Neural cell (in vitro differentiated cells): ENCODE results near the gene RGS18. TPM values are rescaled to one million over a fixed set of nuclear protein-coding genes. Genes with fewer than 3 reads are reported as not detected.

Source experiments
- H2AFZ ChIP-seq: fragments of 200-600, 300-800 bp; sonication (generic), shearing (Covaris generic); 2 replicates; pipeline ENCODE4 v1.6.0; 2014; ENCODE audit warnings: low read depth, mild to moderate bottlenecking, antibody characterized with exemption, low read length, moderate library complexity
- H3F3A ChIP-seq: fragments of 200-600 bp; shearing (Covaris generic); 2 replicates; pipeline ENCODE4 v1.6.1; 2016; ENCODE audit warnings: mild to moderate bottlenecking, moderate library complexity, mixed read lengths, antibody characterized with exemption, low read length; ENCODE audit not compliant: insufficient read depth, poor library complexity, severe bottlenecking
- H3K27ac ChIP-seq: fragments of 200-600, 300-800 bp; sonication (generic), shearing (Covaris generic); 2 replicates; pipeline ENCODE4 v1.5.1; 2014; ENCODE audit warnings: mild to moderate bottlenecking, low read length, moderate library complexity
- H3K27me3 ChIP-seq: fragments of 300-800, 200-600 bp; sonication (generic), shearing (Covaris generic); 2 replicates; pipeline ENCODE4 v1.6.0; 2014; ENCODE audit warnings: mild to moderate bottlenecking, low read depth, low read length, moderate library complexity; ENCODE audit not compliant: insufficient read depth
- H3K36me3 ChIP-seq: fragments of 300-800, 200-600 bp; sonication (generic), shearing (Covaris generic); 2 replicates; pipeline ENCODE4 v1.5.1; 2014; ENCODE audit warnings: mild to moderate bottlenecking, antibody characterized with exemption, low read length, moderate library complexity; ENCODE audit not compliant: insufficient read depth
- H3K4me2 ChIP-seq: fragments of 300-800, 200-600 bp; sonication (generic), shearing (Covaris generic); 2 replicates; pipeline ENCODE4 v1.6.0; 2014; ENCODE audit warnings: mild to moderate bottlenecking, low read length
- H3K4me3 ChIP-seq: fragments of 300-800, 200-600 bp; sonication (generic), shearing (Covaris generic); 2 replicates; pipeline ENCODE4 v1.5.1; 2014; ENCODE audit warnings: mild to moderate bottlenecking, low read length, moderate library complexity
- H3K79me2 ChIP-seq: fragments of 200-600 bp; shearing (Covaris generic); replicated peaks from 2 replicates; pipeline ENCODE4 v1.6.0; 2014; ENCODE audit warnings: mild to moderate bottlenecking, low read length, moderate library complexity; ENCODE audit not compliant: insufficient read depth
- H3K9ac ChIP-seq: fragments of 300-800, 200-600 bp; sonication (generic), shearing (Covaris generic); 2 replicates; pipeline ENCODE4 v1.6.1; 2016; ENCODE audit warnings: mild to moderate bottlenecking, low read length, mixed read lengths
- H3K9me2 ChIP-seq: fragments of 200-600 bp; shearing (Covaris generic); 2 replicates; pipeline ENCODE4 v1.6.1; 2016; ENCODE audit warnings: mild to moderate bottlenecking, low read length, mixed read lengths; ENCODE audit not compliant: insufficient read depth
- H3K9me3 ChIP-seq: fragments of 200-600, 300-800 bp; sonication (generic), shearing (Covaris generic); 2 replicates; pipeline ENCODE4 v1.6.1; 2016; ENCODE audit warnings: mild to moderate bottlenecking, mixed run types, low read length, moderate library complexity, mixed read lengths
- H4K20me1 ChIP-seq: fragments of 200-600 bp; shearing (Covaris generic); 2 replicates; pipeline ENCODE4 v1.6.1; 2016; ENCODE audit warnings: mild to moderate bottlenecking, mixed run types; ENCODE audit not compliant: insufficient read depth
- CTCF ChIP-seq: fragments of 450-650 bp; IDR thresholded peaks from 2 replicates; pipeline ENCODE4 v1.5.1; 2014; ENCODE audit warnings: antibody characterized with exemption, mild to moderate bottlenecking, moderate library complexity; ENCODE audit not compliant: poor library complexity, severe bottlenecking
- EP300 ChIP-seq: fragments of 450-650 bp; conservative IDR thresholded peaks from 2 replicates; pipeline ENCODE4 v1.6.1; 2014; ENCODE audit warnings: antibody characterized with exemption, mild to moderate bottlenecking, moderate library complexity; ENCODE audit not compliant: poor library complexity, severe bottlenecking
- EZH2 ChIP-seq: fragments of 200-600, 300-800 bp; shearing (Covaris generic), sonication (generic); IDR thresholded peaks from 2 replicates; pipeline ENCODE4 v1.6.1; 2014; ENCODE audit warnings: antibody characterized with exemption, low read length, borderline replicate concordance, mild to moderate bottlenecking; ENCODE audit not compliant: insufficient read depth, poor library complexity, severe bottlenecking
- MXI1 ChIP-seq: fragments of 450-650 bp; conservative IDR thresholded peaks from 2 replicates; pipeline ENCODE4 v1.6.1; 2014; ENCODE audit warnings: antibody characterized with exemption, mild to moderate bottlenecking; ENCODE audit not compliant: poor library complexity, severe bottlenecking
- POLR2AphosphoS5 ChIP-seq: IDR thresholded peaks from 2 replicates; pipeline ENCODE4 v1.6.1; 2012
- RAD21 ChIP-seq: fragments of 450-650 bp; conservative IDR thresholded peaks from 2 replicates; pipeline ENCODE4 v1.6.1; 2014; ENCODE audit warnings: antibody characterized with exemption, mild to moderate bottlenecking, moderate library complexity
- REST ChIP-seq: IDR thresholded peaks from 2 replicates; pipeline ENCODE4 v1.6.1; 2012; ENCODE audit warnings: borderline replicate concordance
- SMC3 ChIP-seq: fragments of 450-650 bp; conservative IDR thresholded peaks from 2 replicates; pipeline ENCODE4 v1.6.1; 2014; ENCODE audit warnings: antibody characterized with exemption, mild to moderate bottlenecking, moderate library complexity; ENCODE audit not compliant: poor library complexity
- TAF1 ChIP-seq: IDR thresholded peaks from 2 replicates; pipeline ENCODE4 v1.6.1; 2012; ENCODE audit warnings: low read depth
- polyA plus RNA-seq: library from polyadenylated mRNA; depleted of rRNA; stranded (reverse); fragments of >200 nt; gene quantifications from 2 replicates; pipeline ENCODE4 v1.2.3, GENCODE V29; 2014

Gene RGS18
- polyA plus RNA-seq, 1 donor from 2014 or later = not detected

DNA sequence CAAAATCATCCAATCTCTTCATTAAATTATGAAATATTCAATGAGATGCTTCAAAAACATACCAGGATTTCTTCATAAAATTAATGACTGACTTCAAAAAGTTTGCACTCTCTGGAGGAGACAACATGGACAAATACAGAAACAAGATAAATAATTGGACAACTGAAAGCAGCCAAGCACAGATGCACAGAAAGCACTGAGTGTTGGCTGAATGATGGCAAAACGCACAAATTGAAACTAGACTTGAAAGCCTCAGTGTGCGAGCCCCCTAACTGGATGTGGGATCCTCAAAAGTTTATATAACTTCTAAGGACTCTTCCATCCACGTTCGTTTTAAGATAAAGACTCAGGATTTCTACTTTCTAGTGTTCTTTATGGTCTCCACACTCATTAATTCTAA lies 27.9 kb downstream of the RGS18 start:
- H2AFZ ChIP-seq = no peak overlapping the region
- H3K9me2 ChIP-seq = no peaks in the 10 kb centered on the region
- no peaks in the 10 kb centered on the region for H3K79me2 ChIP-seq
- H3F3A ChIP-seq = no peaks in the 10 kb centered on the region
- H4K20me1 ChIP-seq = no peaks in the 10 kb centered on the region
- H3K4me2 ChIP-seq = no peak overlapping the region
- no peaks in the 10 kb centered on the region for H3K36me3 ChIP-seq
- TF ChIP-seq REST = no peak
- no peak for TF ChIP-seq POLR2AphosphoS5
- no peak for TF ChIP-seq SMC3
- TF ChIP-seq CTCF = no peak
- TF ChIP-seq MXI1 = no peak
- TF ChIP-seq EZH2 = no peak
- no peak for TF ChIP-seq EP300
- no peak for TF ChIP-seq RAD21
- TF ChIP-seq TAF1 = no peak
- no peaks in the 10 kb centered on the region for H3K9me3 ChIP-seq
- no peaks in the 10 kb centered on the region for H3K27me3 ChIP-seq
- no peak overlapping the region for H3K4me3 ChIP-seq
- no peak overlapping the region for H3K27ac ChIP-seq
- no peak overlapping the region for H3K9ac ChIP-seq

DNA sequence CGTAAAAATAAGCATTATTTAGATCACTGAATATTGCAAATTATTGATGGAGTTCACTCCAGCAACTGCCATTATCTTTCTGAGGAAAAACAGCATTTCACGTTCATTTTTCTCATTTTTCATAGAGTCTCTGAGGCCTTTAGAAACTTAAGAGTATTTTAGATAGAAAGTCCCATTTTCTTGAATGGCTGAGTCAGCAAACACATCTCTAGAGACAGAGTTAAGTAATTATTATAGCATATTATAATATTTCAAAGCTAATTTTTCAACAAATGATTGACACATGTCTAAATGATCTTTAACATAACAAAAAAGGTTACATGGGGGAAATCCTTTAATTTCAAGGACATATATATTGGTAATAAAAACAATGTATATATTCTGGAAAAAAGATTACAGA lies 31.8 kb downstream of the RGS18 start:
- H2AFZ ChIP-seq = no peak overlapping the region
- H3K36me3 ChIP-seq = no peaks in the 10 kb centered on the region
- no peaks in the 10 kb centered on the region for H3K79me2 ChIP-seq
- no peaks in the 10 kb centered on the region for H3F3A ChIP-seq
- H3K4me3 ChIP-seq = no peak overlapping the region
- H3K27me3 ChIP-seq = no peaks in the 10 kb centered on the region
- no peak overlapping the region for H3K9ac ChIP-seq
- no peaks in the 10 kb centered on the region for H3K9me2 ChIP-seq
- no peaks in the 10 kb centered on the region for H3K9me3 ChIP-seq
- no peaks in the 10 kb centered on the region for H4K20me1 ChIP-seq
- H3K4me2 ChIP-seq = no peak overlapping the region
- H3K27ac ChIP-seq = no peak overlapping the region
- TF ChIP-seq MXI1 (no peak), RAD21 (no peak), POLR2AphosphoS5 (no peak), CTCF (no peak), EZH2 (no peak), SMC3 (no peak), EP300 (no peak), REST (no peak), TAF1 (no peak)
